H1 (cell line): Measurements from ENCODE around the gene GRAMD4. TPM values are rescaled to one million over a fixed set of nuclear protein-coding genes. Genes with fewer than 3 reads are reported as not detected.

Experiments
- CTCF ChIA-PET: fragments of 300-600 bp; sonication (Branson Sonifier 250); formaldehyde crosslinking; loops from one replicate; lab custom pipeline; 2021; ENCODE audit not compliant: partially characterized antibody; lab: Charles Lee
- POLR2A ChIA-PET: fragments of 300-600 bp; sonication (Branson Sonifier 250); formaldehyde crosslinking; loops from one replicate; lab custom pipeline; 2021; ENCODE audit warnings: inconsistent platforms; ENCODE audit not compliant: partially characterized antibody; lab: Charles Lee
- DNase-seq, 2 experiments: peaks; one replicate each; pipeline versions ENCODE4 v3.0.0 to v3.0.0-alpha.2; 2010 to 2022; ENCODE audit warnings: low spot score in 2 of 2, low read depth in 1 of 2, mixed read lengths in 1 of 2
- FAIRE-seq: peaks from 2 replicates; lab custom pipeline; 2011; peaks lifted over from hg19 to GRCh38; lab: Jason Lieb, UNC
- H2AFZ ChIP-seq: 2 replicates; pipeline ENCODE4 v1.8.1; 2012; ENCODE audit warnings: low read length, inconsistent platforms
- H2AK5ac ChIP-seq: 2 replicates; pipeline ENCODE4 v1.6.1; 2013; ENCODE audit warnings: low read depth, low read length
- H2BK120ac ChIP-seq: replicated peaks from 2 replicates; pipeline ENCODE3; 2013; ENCODE audit warnings: low read depth, low read length, inconsistent platforms
- H2BK12ac ChIP-seq: 2 replicates; pipeline ENCODE4 v1.6.1; 2013; ENCODE audit warnings: low read depth, low read length
- H2BK15ac ChIP-seq: 2 replicates; pipeline ENCODE4 v1.6.1; 2013; ENCODE audit warnings: low read length
- H2BK20ac ChIP-seq: 2 replicates; pipeline ENCODE4 v1.6.1; 2013; ENCODE audit warnings: low read length
- H2BK5ac ChIP-seq: 2 replicates; pipeline ENCODE4 v1.6.1; 2013; ENCODE audit warnings: low read depth, low read length
- H3K14ac ChIP-seq: 2 replicates; pipeline ENCODE4 v1.6.1; 2013; ENCODE audit warnings: inconsistent platforms; ENCODE audit not compliant: insufficient read length
- H3K18ac ChIP-seq: 2 replicates; pipeline ENCODE4 v1.6.1; 2013; ENCODE audit warnings: low read length; ENCODE audit errors: extremely low read depth
- H3K23ac ChIP-seq: 2 replicates; pipeline ENCODE4 v1.6.1; 2013; ENCODE audit warnings: inconsistent platforms; ENCODE audit not compliant: insufficient read length
- H3K23me2 ChIP-seq: 2 replicates; pipeline ENCODE4 v1.6.1; 2013; ENCODE audit warnings: low read depth, low read length
- H3K27ac ChIP-seq: 2 replicates; pipeline ENCODE4 v1.6.1; 2011; ENCODE audit warnings: low read depth, low read length, inconsistent platforms
- H3K27me3 ChIP-seq, 4 experiments: replicated peaks in 1 of 4; 1 replicate in 1 of 4; 2 replicates in 3 of 4; pipeline versions ENCODE4 v1.6.1 to v1.8.1; 2011 to 2013; ENCODE audit warnings: low read length in 3 of 4, mild to moderate bottlenecking in 3 of 4, inconsistent platforms in 2 of 4, mixed read lengths in 2 of 4, moderate library complexity in 1 of 4; ENCODE audit not compliant: control insufficient read depth in 3 of 4, insufficient read depth in 3 of 4; ENCODE audit errors: extremely low read depth in 1 of 4
- H3K36me3 ChIP-seq, 4 experiments: 2 replicates each; pipeline versions ENCODE4 v1.6.1 to v1.8.1; 2011 to 2013; ENCODE audit warnings: mild to moderate bottlenecking in 4 of 4, low read length in 3 of 4, moderate library complexity in 2 of 4, control low read depth in 1 of 4, inconsistent platforms in 1 of 4; ENCODE audit not compliant: insufficient read depth in 4 of 4, control insufficient read depth in 2 of 4
- H3K4ac ChIP-seq: replicated peaks from 2 replicates; pipeline ENCODE3; 2013; ENCODE audit warnings: low read length, low read depth, mixed read lengths, inconsistent platforms; ENCODE audit not compliant: insufficient read length
- H3K4me1 ChIP-seq, 4 experiments: replicated peaks in 1 of 4; 1 replicate in 1 of 4; 2 replicates in 3 of 4; pipeline versions ENCODE4 v1.6.1 to v1.8.1; 2011 to 2013; ENCODE audit warnings: low read length in 3 of 4, inconsistent platforms in 2 of 4, mixed read lengths in 1 of 4; ENCODE audit not compliant: insufficient read depth in 4 of 4, control insufficient read depth in 3 of 4
- H3K4me2 ChIP-seq, 2 experiments: 2 replicates each; pipeline versions ENCODE4 v1.6.1 to v1.8.1; 2011 to 2013; ENCODE audit warnings: low read depth in 2 of 2, low read length in 2 of 2, control low read depth in 1 of 2, inconsistent platforms in 1 of 2, mild to moderate bottlenecking in 1 of 2; ENCODE audit not compliant: insufficient read depth in 1 of 2
- H3K4me3 ChIP-seq, 4 experiments: fragments of 200-600, 300-600 bp in 1 of 4; sonication (generic), shearing (Covaris generic), sonication (Bioruptor Twin) in 1 of 4; 2 replicates each; pipeline versions ENCODE4 v1.5.1 to v1.8.1; 2011 to 2016; ENCODE audit warnings: low read length in 4 of 4, low read depth in 3 of 4, control low read depth in 2 of 4, inconsistent platforms in 2 of 4, mild to moderate bottlenecking in 2 of 4, mixed read lengths in 1 of 4, moderate library complexity in 1 of 4; ENCODE audit not compliant: insufficient read depth in 2 of 4; ENCODE audit errors: extremely low read depth in 1 of 4
- H3K56ac ChIP-seq: replicated peaks from 2 replicates; pipeline ENCODE3; 2013; ENCODE audit warnings: low read depth, mild to moderate bottlenecking, mixed read lengths, low read length, inconsistent platforms; ENCODE audit not compliant: insufficient read length
- H3K79me1 ChIP-seq: 2 replicates; pipeline ENCODE4 v1.6.1; 2013; ENCODE audit warnings: low read depth, low read length, control low read depth
- H3K79me2 ChIP-seq, 2 experiments: 2 replicates each; pipeline versions ENCODE4 v1.6.1 to v1.8.1; 2012 to 2013; ENCODE audit warnings: low read length in 2 of 2, mild to moderate bottlenecking in 2 of 2, inconsistent platforms in 1 of 2; ENCODE audit not compliant: insufficient read depth in 2 of 2, control insufficient read depth in 1 of 2
- H3K9ac ChIP-seq, 4 experiments: replicated peaks in 1 of 4; 1 replicate in 1 of 4; 2 replicates in 3 of 4; pipeline versions ENCODE4 v1.6.1 to v1.8.1; 2011 to 2013; ENCODE audit warnings: low read depth in 3 of 4, low read length in 3 of 4, control low read depth in 2 of 4, mild to moderate bottlenecking in 2 of 4, moderate library complexity in 2 of 4, inconsistent platforms in 1 of 4; ENCODE audit errors: extremely low read depth in 1 of 4
- H3K9me3 ChIP-seq, 2 experiments: 2 replicates each; pipeline versions ENCODE4 v1.6.1 to v1.8.1; 2012 to 2013; ENCODE audit warnings: mild to moderate bottlenecking in 2 of 2, moderate library complexity in 2 of 2, control low read depth in 1 of 2, inconsistent platforms in 1 of 2, low read depth in 1 of 2, low read length in 1 of 2, mixed read lengths in 1 of 2; ENCODE audit not compliant: insufficient read depth in 2 of 2
- H4K20me1 ChIP-seq, 2 experiments: replicated peaks in 1 of 2; 2 replicates each; pipeline versions ENCODE3 to v1.8.1; 2011 to 2013; ENCODE audit warnings: inconsistent platforms in 2 of 2, low read length in 2 of 2, mild to moderate bottlenecking in 1 of 2; ENCODE audit not compliant: insufficient read depth in 2 of 2, control insufficient read depth in 1 of 2
- H4K5ac ChIP-seq: 2 replicates; pipeline ENCODE4 v1.6.1; 2013; ENCODE audit warnings: low read length, low read depth, mixed read lengths, inconsistent platforms; ENCODE audit not compliant: insufficient read length
- H4K8ac ChIP-seq: 2 replicates; pipeline ENCODE4 v1.8.0; 2013; ENCODE audit warnings: mild to moderate bottlenecking, moderate library complexity, low read length, inconsistent platforms; ENCODE audit not compliant: insufficient read depth; ENCODE audit errors: extremely low read depth
- H4K91ac ChIP-seq: replicated peaks from 2 replicates; pipeline ENCODE3; 2013; ENCODE audit warnings: low read length, mixed read lengths, inconsistent platforms; ENCODE audit not compliant: insufficient read length
- KDM1A ChIP-seq: fragments of 200-600, 300-600 bp; sonication (generic); IDR thresholded peaks from 2 replicates; pipeline ENCODE4 v1.7.1; 2016; ENCODE audit warnings: mild to moderate bottlenecking, low read length, borderline replicate concordance
- RXRA ChIP-seq: IDR thresholded peaks from 2 replicates; pipeline ENCODE4 v1.6.1; 2011; ENCODE audit warnings: low read depth, mild to moderate bottlenecking, low read length, moderate library complexity; ENCODE audit not compliant: insufficient read depth
- WGBS, 2 experiments: shearing (Covaris generic) in 1 of 2; methylation state at CpG; one replicate each; pipeline versions ENCODE4 v1.1.6 to v1.1.7; 2013 to 2015; ENCODE audit warnings: low lambda C conversion rate in 2 of 2, mixed read lengths in 2 of 2, inconsistent platforms in 1 of 2, low coverage in 1 of 2, missing lambda C conversion rate in 1 of 2; ENCODE audit not compliant: insufficient replicate concordance in 2 of 2, insufficient coverage in 1 of 2, insufficient read length in 1 of 2; ENCODE audit errors: extremely low coverage in 1 of 2, missing lambda C conversion rate in 1 of 2; 5-methylcytosine and 5-hydroxymethylcytosine counted together
- polyA plus RNA-seq, 7 experiments: library from polyadenylated mRNA; depleted of rRNA in 3 of 7; stranded (reverse) in 5 of 7; unstranded in 2 of 7; fragments of >200 nt in 5 of 7; fragments of 200-250 nt in 2 of 7; gene quantifications; 1 replicate in 5 of 7; 2 replicates in 1 of 7; 4 replicates in 1 of 7; pipeline versions ENCODE4 v1.2.1 to v1.2.3, GENCODE V29; 2011 to 2013; ENCODE audit warnings: missing spikeins in 2 of 7, mixed read lengths in 2 of 7
- total RNA-seq: library from RNA; stranded (reverse); fragmentation: NEBNext Ultra II Directional; extraction: Animal tissue kit (Norgen Biotek cat#: 25700); gene quantifications from 2 replicates; pipeline ENCODE4 v1.2.1, GENCODE V29; 2021

GRAMD4 gene
- total and polyA plus RNA-seq, 2 of the 8 experiments (the other 6 are each of a cell fraction or from before 2014, with no cell fraction given): 7.9 to 25.6 TPM

DNA sequence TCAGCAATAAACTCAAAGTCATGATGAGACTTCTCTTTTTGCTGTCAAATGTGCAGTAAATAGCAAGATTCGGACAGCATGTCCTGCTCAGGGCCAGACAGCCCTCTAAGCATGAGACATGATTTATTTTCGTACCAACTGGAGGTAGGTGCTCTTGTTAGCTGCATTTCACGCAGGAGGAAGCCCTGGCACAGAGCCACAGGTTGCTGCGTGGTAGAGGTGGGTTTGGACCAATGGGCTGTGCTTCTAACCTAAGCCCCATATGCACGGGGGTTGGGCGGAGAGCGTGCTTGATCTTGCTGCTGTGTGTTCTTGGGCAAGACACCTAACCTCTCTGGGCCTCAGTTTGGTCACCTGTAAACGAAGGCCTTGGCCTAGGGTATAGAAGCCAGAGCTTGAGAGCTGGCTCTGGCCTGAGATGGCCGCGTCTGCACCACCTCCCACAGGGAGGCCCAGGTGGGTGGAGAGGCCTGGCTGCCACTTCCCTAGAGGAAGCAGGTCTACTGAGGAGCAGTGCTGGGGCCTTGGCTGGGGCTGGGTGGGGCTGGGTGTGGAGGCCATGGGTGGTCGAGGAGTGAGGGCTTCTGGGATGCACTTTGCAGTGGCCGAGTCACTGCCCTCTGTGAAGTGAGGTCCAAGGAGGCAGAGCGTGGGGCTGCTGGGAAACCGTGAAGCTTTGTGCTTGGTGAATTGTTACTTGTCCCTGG is 38.5 kb upstream of the GRAMD4 start:
- ChIA-PET CTCF (interaction anchor here (1.3 to 1.9 kb wide), 3 partner anchors 17 to 54 kb away, joined by 3 to 7 read pairs (median 4); no protein-coding TSS in a partner anchor), POLR2A (interaction anchor here (1.0 to 1.5 kb wide), 2 partner anchors 20 to 179 kb away, joined by 3 read pairs; no protein-coding TSS in a partner anchor)
- Histone ChIP-seq H4K5ac (no peak overlapping the region), H4K20me1 (peaks cover 1 to 23% of the 10 kb centered on the region in 2 experiments), H2AK5ac (peak overlapping the region; percentile 39; the same call in 1 of the 2 replicates), H3K4me3 (no peak overlapping the region), H3K36me3 (no peaks in the 10 kb centered on the region), H3K79me1 (peaks cover 16% of the 10 kb centered on the region), H3K23me2 (peaks cover 6% of the 10 kb centered on the region; the same call in 1 of the 2 replicates), H3K4me1 (peaks cover 0 to 29% (median 18%) of the 10 kb centered on the region in 4 experiments; a peak in 6 of 7 replicates), H3K14ac (no peak overlapping the region), H3K4me2 (no peak overlapping the region), H3K4ac (no peak overlapping the region), H3K18ac (no peak overlapping the region), H3K56ac (no peak overlapping the region), H2BK20ac (0 out of 2 replicates have a peak overlapping the region, but pooled peaks have one; percentile 43), H4K91ac (no peak overlapping the region), H2BK12ac (no peak overlapping the region), H3K9ac (no peak overlapping the region), H2BK5ac (peak overlapping the region; percentile 35; the same call in 1 of the 2 replicates), H3K27ac (no peak overlapping the region), H2AFZ (no peak overlapping the region), H3K27me3 (peaks cover 0 to 11% (median 5%) of the 10 kb centered on the region in 4 experiments; a peak in 3 of 7 replicates), H2BK120ac (no peak overlapping the region), H2BK15ac (peak overlapping the region; percentile 46; the same call in 1 of the 2 replicates), H3K79me2 (peaks cover 0 to 6% of the 10 kb centered on the region in 2 experiments; a peak in 1 of 4 replicates), H3K23ac (no peak overlapping the region), H4K8ac (no peak overlapping the region), H3K9me3 (no peaks in the 10 kb centered on the region)
- DNase-seq (no peak), FAIRE-seq (no peak)
- TF ChIP-seq KDM1A (peak; percentile 24; the same call in 1 of the 2 replicates), RXRA (no peak)
- WGBS, 2 experiments: 90% methylated on average over 12 of the region's 14 CpGs; no CpG with 5 or more reads in 1 of the 2 experiments
